DMS79 (cell line): ENCODE results near the gene POU6F2.

Experiments used
- DNase-seq: peaks from one replicate; lab custom pipeline; 2025; lab: John Stamatoyannopoulos, UW

POU6F2 gene

DNA sequence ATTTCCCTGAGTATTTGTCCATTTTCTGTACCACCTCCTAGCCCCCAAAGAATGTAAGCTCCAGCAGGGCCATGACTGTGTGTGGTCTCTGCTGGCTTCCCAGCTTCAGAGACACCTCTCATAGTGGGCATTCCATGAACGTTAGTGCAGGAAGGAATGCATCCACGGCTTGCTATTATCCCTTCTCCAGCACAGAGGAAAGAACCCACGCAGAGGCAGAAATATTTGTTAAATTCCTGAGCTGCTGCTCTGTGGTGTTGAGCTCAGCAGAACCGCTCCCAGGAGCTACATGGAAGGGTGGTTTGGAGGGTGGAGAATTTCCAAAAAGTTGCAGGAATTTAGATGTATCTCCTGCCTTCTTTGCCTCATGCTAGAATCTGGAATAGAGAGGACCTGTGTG lies 275.2 kb downstream of the POU6F2 start:
- no peak for DNase-seq

GRCh38 chr7:39259391-39260003 lies 281.8 kb downstream of the POU6F2 start:
- no peak for DNase-seq

- no peak for DNase-seq
These were observed 282.7 kb downstream of the POU6F2 start for GRCh38 chr7:39260279-39260844.

- no peak for DNase-seq
These were observed 284.1 kb downstream of the POU6F2 start for GRCh38 chr7:39261771-39262170.

GRCh38 chr7:39265641-39266591 lies 288.2 kb downstream of the POU6F2 start:
- no peak for DNase-seq

- no peak for DNase-seq
These were observed 291.3 kb downstream of the POU6F2 start for GRCh38 chr7:39269034-39269433.

GRCh38 chr7:39270018-39270417 lies 292.3 kb downstream of the POU6F2 start:
- no peak for DNase-seq

GRCh38 chr7:39271402-39271801 lies 293.7 kb downstream of the POU6F2 start:
- peak; percentile 69 for DNase-seq

- DNase-seq, result no peak
These were observed 294.4 kb downstream of the POU6F2 start for GRCh38 chr7:39272111-39272510.

DNA sequence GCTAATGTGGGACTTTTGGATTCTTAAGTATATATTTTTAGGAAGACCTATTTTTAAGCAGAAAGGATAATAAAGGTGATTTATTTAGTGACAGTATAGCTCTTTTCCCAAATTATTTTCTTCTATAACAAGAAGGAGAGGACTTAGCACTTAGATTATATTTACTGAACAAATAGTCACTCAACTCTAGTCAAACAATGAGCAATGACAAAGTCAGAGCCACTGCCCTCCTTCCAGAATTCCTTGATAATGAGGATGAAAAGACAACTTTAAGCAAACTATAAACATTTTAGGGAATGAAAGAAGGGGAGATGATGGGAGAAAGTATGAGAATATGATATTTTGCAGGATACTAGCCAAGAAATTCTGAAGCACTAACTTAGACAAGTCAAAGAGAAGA lies 295.0 kb downstream of the POU6F2 start:
- no peak for DNase-seq

- DNase-seq, result no peak
These were observed 302.6 kb downstream of the POU6F2 start for GRCh38 chr7:39280337-39280736.

- DNase-seq, result no peak
These were observed 307.5 kb downstream of the POU6F2 start for GRCh38 chr7:39285256-39285655.

DNA sequence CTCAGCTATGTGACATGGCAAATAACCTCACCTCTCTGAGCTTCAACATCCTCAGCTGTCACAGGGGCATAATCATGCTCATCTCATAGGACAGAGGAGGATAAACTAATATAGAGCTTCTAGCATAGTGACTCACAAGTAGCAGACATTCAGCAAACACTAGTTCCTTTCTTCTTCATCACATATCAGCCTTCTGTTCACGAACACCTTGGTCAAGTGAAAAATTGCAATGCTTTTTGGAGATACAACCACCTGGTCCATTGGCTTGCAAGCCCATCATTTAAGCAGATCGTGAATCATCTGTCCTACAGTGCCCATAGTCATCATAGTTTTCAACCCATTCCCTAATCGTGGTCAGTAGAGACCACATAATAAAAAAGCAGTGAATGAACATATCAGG lies 310.6 kb downstream of the POU6F2 start:
- no peak for DNase-seq

DNA sequence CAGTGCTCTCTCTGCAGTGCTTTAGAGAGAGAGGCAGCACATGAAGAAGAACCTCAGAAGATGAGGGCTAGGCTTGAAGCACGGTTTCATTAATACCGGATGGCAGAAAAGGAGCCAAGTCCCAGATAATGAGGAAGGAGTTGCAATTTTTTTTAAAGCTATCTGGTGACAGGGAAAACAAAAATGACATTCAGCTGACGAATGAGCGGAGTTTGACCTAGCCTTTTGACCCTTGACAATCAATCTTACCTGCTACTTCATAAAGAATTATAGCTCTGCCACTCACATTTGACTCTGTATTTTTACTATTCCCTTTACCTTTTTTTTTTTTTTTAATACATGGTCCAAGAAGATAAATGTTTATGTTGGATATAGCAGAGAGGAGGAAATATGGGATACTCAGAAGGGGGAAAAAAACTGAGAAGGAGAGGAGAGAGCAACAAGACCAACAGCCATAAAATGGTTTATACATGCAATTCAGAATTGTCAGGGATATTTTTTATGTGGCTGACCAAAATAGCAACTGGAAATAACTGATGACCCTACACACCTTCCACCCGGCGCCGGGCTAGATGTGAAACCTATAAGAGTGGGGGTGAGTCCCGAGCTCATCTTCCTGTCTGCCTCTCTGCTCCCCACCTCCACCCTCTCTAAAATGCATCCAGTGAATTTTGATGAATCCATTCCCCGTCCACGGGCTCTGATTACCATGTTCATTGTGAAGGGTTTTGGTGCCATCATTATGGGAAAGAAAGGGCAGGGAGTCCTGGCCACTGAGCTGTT lies 314.1 kb downstream of the POU6F2 start:
- DNase-seq, result no peak

DNA sequence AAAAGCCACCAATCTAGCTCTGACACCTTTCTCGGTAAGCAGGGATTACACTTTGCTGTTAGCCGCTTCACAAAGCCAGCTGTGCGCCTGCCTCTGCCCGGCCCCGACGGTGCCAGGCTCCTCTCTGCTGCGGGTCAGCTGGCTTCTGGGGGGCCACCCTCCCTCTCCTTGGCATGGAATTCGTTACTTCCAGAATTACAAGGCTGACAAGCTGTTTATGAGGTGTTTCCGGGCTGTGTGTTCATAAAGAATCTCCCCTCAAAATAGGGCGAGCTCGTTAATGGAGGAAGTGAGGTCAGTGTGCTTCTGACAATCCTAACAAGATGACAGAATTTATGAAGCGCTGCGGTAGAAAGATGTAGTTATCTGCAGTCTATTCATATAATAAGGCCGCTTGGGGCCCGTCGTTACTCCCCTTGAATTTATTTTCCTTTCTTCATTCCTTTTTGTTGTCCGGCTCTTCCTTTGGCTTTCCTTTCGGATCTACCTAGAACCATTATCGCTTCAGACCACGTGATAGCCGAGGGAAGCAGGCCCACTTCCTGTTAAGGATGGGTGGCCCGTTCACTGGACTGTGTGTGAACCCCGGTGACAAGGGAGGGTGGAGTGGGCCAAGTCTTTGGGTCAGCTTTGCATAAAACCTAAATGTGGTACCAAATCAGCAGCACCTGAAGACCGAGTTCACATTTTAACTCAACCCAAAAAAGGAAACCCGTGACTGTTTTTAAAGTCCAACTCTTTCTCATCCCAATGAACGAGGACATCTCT lies 315.5 kb downstream of the POU6F2 start:
- no peak for DNase-seq

GRCh38 chr7:39294022-39294421 lies 316.3 kb downstream of the POU6F2 start:
- no peak for DNase-seq

DNA sequence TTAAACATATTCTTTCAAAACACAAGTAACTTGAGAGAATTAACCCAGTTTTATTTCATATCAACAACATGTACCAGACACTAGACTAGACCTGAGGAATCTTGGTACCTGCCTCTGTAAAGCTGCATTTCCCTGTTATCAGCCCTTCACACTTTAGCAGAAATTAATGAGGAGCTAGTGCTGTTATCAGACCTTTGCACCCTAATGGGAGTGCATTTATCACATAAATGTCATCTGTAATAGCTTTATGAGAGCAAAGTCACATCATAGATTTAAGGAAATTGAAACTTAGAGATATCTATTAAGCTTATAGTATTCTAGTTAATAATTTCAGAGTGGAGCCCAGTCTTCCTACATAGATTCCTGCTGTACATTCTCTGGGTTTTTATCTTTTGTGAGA lies 318.1 kb downstream of the POU6F2 start:
- no peak for DNase-seq

- no peak for DNase-seq
These were observed 322.0 kb downstream of the POU6F2 start for GRCh38 chr7:39299695-39300094.

- DNase-seq, result no peak
These were observed 322.6 kb downstream of the POU6F2 start for GRCh38 chr7:39300276-39300675.

DNA sequence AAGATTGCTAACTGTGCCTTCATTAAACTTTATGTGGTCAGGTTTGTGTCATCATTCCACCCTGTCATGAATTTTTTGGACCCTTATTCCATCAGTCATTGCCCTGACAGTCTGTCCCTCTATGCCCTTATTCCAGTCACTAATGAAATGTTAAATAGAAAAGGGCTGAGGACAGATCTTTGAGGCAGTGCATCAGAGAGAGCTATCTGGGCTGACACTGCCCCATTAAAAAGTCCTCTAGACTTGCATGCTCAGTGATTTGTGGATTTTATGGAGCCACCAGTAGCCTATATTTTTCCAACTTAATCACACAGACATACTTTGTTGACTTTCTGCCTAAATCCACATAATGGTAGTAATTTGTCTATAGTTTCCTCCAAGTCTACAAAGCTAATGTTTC lies 323.8 kb downstream of the POU6F2 start:
- DNase-seq, result no peak

DNA sequence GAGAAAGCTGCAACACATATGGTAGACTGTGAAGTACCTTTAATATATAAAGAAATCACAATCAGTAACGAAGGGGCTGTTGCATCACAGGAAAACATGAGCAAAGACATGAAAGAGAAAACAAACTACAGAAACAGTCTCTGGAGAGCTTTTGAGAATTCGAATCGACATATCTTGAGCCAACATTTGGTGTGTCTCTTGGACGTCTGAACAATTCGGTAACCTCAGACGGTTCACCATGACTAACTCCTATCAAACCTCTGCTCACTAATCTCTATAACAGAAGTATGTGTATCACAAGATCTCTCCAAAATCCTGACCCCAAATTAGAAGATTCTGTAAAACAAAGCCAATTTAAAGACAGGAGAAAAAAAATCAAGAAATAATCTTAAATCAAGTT lies 326.5 kb downstream of the POU6F2 start:
- no peak for DNase-seq
